Astrocyte of the spinal cord (primary cell): Measurements from ENCODE around the gene CTLA4.

Experiments
- DNase-seq: peaks from one replicate; pipeline ENCODE4 v3.0.0; 2011; ENCODE audit warnings: low read depth, low spot score
- H3K4me3 ChIP-seq: 2 replicates; pipeline ENCODE4 v1.5.1; 2011; ENCODE audit warnings: low read depth, mild to moderate bottlenecking, low read length, moderate library complexity
- in situ Hi-C: cut with HindIII; loops from 2 replicates; pipeline ENCODE4 v1.10.0; 2017; ENCODE audit warnings: low sequenced_read_pairs
- TF ChIP-seq, protein P1 (sequence below): IDR thresholded peaks from 2 replicates; pipeline ENCODE4 v1.5.1; 2012; ENCODE audit warnings: low read depth, mild to moderate bottlenecking, low read length, inconsistent platforms

CTLA4 gene

GRCh38 chr2:203867561-203868200, at the start of gene CTLA4:
CTLA4 (plus strand) TSS chr2:203867771; CDS start chr2:203867943, 172 bp downstream.
- in situ Hi-C loops: no loop called here
- no peak within 1 kb of the TSS for H3K4me3 ChIP-seq
- TF ChIP-seq, protein P1, sequence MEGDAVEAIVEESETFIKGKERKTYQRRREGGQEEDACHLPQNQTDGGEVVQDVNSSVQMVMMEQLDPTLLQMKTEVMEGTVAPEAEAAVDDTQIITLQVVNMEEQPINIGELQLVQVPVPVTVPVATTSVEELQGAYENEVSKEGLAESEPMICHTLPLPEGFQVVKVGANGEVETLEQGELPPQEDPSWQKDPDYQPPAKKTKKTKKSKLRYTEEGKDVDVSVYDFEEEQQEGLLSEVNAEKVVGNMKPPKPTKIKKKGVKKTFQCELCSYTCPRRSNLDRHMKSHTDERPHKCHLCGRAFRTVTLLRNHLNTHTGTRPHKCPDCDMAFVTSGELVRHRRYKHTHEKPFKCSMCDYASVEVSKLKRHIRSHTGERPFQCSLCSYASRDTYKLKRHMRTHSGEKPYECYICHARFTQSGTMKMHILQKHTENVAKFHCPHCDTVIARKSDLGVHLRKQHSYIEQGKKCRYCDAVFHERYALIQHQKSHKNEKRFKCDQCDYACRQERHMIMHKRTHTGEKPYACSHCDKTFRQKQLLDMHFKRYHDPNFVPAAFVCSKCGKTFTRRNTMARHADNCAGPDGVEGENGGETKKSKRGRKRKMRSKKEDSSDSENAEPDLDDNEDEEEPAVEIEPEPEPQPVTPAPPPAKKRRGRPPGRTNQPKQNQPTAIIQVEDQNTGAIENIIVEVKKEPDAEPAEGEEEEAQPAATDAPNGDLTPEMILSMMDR: no peak
- no peak for DNase-seq

DNA sequence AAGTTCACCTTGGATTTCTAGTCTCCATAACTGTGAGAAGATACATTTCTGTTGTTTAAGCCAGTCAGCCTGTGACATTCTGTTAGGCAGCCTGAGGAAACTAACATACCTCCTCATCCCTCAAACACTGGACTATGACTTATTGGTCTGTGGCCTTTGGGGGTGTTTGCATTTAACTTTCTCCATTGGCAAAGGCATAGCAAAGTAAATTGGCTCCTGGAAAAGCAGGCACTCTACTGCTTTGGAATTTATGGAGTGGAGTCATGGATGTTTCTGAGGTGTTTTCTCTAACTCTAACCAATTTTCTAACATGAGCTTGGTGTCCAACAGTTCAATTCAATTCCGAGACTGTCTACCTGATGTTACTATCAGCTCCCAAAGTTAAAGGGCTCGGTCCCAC, 48.9 kb upstream of the CTLA4 start:
- in situ Hi-C loops: no loop called here
- H3K4me3 ChIP-seq: no peak overlapping the region
- DNase-seq: no peak
- TF ChIP-seq, protein P1: no peak

GRCh38 chr2:203819434-203820133, 48.0 kb upstream of the CTLA4 start:
- in situ Hi-C loops: no loop called here
- TF ChIP-seq, protein P1: no peak
- no peak overlapping the region for H3K4me3 ChIP-seq
- DNase-seq: no peak

- no peak for DNase-seq
- in situ Hi-C loops: no loop called here
- no peak overlapping the region for H3K4me3 ChIP-seq
- TF ChIP-seq, protein P1: no peak
These were observed 46.6 kb upstream of the CTLA4 start for GRCh38 chr2:203820969-203821368.

- H3K4me3 ChIP-seq: no peak overlapping the region
- in situ Hi-C loops: no loop called here
These were observed 45.3 kb upstream of the CTLA4 start for GRCh38 chr2:203822240-203822639.

GRCh38 chr2:203823173-203823572, 44.4 kb upstream of the CTLA4 start:
- TF ChIP-seq, protein P1: no peak
- DNase-seq: no peak
- no peak overlapping the region for H3K4me3 ChIP-seq
- in situ Hi-C loops: no loop called here

More at GRCh38 chr2:203822240-203822639, 45.3 kb upstream of the CTLA4 start:
- no peak for DNase-seq
- TF ChIP-seq, protein P1: no peak
